SW480 (cell line): ENCODE measurements around the gene ENG.

Experiments used
- DNase-seq: peaks from one replicate; pipeline ENCODE4 v3.0.0-alpha.2; 2016; ENCODE audit warnings: low spot score

The ENG gene

DNA sequence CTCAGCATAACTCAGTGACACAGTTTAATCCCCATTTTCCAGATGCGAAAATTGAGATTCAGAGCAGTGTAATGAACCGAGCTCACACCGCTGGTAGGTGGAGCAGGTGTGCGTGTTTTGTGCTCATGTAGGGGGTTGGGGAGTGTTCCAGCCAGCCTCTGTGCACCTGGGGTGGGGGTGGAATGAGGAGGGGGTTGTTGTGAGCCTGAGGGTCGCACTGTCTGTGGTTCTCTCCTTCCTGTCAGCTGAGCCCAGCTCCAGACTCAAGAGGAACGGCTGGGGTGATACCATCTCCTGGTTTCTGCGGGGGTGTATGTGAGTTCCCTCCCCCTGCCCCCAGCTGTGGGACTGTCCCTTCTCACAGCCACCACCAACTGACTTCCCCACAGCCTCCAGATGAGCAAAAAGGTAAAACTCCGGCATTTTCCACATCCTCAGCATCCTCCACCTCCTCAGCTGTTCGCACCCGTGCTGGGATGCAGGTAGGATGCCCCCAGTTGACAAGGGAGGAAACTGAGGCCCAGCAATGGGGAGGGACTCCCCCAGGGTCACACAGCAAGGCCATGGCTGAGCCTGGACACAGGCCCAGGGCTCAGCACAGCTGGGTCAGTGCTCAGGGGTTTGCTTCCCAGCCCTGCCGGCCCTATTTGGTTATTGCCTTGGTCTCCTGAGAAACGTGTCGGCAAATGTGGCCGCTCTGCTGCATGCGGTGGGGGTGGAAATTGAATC lies 78.1 kb downstream of the ENG start:
- no peak for DNase-seq

GRCh38 chr9:127773981-127774380 lies 80.5 kb downstream of the ENG start:
- DNase-seq = no peak

DNA sequence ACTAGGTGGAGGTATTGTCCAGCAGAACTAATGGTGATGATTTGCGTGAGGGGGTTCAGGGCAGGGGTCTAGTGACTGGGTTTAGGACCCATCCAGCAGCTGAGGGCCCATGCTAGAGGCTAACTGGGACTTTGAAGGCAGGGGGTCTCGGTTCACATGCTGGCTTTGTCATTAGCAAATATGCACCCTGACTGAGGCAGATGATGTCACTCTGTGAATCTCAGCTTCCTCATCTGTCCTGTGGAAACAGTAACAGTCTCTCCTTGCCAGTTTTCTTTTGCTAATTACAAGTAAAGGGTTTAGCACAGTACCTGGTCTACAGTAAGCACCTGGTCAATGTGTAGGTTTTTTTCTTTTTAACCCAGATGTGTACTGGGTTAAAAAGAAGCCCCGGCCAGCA lies 81.2 kb downstream of the ENG start:
- DNase-seq = no peak

DNA sequence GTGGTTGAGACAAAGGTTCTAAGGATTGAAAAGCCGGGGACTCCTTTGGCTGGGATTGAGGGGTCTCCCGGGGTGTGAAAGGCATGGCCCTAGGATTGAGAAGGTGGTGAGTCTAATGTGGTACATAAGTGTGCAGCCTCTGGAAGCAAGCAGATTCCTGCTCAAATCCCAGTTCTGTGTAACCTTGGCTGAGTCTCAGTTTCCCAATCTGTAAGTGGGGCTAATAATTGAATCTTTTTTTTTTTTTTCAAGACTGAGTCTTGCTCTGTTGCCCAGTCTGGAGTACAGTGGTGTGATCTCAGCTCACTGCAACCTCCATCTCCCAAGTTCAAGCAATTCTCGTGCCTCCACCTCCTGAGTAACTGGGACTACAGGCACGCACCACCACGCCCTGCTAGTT lies 81.9 kb downstream of the ENG start:
- DNase-seq = no peak

DNA sequence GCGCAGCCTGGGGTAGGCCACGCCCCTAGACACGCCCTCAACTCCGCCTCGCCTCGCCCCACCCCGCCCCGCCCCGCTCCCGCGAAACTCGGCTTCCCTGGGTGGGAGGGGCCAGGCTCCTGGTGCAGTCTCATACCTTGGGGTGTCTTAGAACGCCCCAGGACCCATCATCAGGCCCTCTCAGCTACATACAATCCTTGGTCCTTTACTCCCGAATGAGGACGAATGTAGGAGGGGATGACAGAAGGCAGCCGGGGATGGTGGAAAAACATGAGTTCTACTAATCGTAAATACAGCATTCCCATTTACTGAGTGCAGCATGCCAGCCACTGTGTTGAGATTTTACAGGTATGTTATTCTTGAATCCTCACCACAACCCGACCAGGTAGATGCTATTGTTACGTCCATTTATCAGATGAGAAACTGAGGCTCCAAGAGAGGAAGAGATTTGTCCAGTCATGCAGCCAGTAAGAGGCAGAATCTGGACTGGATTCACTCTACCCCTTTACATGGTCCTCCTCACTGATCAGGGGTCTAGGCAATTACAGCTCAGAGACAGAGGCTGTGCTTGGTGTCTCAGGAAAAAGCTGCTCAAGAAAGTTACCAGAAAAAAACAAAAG lies 82.8 kb downstream of the ENG start:
- DNase-seq = no peak

DNA sequence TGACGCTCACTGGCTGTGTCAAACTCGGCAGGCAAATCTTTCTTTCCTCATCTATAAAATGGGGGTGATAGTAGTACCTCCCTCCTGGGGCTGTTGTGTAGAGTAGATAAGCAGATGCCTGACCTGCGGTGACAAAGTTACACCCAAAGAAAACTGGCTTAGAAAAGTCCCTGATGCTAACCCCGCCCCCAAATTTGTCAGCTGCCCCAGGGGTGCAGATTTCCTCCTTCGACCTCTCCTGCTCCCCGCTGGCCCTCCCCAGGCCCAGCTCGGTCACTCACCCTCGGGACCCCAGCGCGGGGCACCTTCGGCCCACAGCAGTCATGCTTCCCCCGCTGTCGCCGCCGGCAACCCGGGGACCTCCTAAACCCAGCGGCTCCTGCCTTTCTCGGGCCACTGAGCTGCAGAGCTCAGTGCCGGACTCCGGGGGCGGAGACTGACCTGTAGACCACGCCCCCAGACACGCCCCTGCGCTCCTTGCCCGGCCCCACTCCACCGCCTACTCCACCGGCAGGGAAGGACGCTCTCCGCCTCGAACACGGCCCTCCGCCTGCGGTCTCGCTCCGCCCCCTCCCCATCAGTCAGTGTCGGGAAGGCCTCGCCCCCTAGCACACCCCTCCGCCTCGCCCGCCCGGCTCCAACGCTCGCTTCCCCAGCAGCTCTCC lies 83.4 kb downstream of the ENG start:
- DNase-seq = peak; percentile 96

DNA sequence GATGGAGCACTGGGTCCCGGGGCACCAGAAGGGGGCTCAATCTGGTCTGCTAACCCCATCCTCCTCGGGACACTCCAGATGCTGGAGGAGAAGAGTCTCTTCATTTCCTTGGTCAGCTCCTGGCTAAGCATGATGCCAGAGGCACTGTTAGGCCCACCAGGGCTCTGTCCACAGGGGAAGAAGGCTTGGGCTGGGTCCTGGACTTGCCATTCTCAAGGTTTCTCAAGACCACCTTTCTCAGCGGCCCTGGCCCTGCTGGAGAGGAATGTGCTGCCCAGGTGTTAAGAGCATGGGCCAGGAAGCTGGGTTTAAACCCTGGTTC lies 83.9 kb downstream of the ENG start:
- no peak for DNase-seq

- DNase-seq = no peak
Observed at GRCh38 chr9:127769929-127770582, 84.4 kb downstream of the ENG start.

GRCh38 chr9:127769101-127769500 lies 85.4 kb downstream of the ENG start:
- DNase-seq = no peak

DNA sequence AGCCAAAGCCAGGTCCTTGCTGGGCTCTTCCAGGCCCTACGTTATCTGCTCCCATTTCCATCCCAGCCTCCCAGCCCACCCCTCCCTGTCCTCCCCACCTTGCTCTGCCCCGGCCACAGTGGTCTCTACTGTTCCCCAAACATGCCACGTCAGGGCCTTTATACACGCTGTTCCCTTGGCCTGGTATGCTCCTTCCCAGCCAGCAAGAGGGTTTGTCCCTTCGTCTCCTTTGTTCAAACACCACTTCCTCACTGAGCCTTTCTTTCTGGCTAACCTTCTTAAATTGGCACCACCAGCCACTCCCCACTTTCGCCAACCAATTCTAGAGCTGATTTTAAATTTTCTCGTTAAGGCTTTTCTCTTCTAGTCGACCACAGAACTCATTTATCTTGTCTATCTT lies 85.8 kb downstream of the ENG start:
- DNase-seq = no peak

- DNase-seq = no peak
Observed at GRCh38 chr9:127767909-127768331, 86.5 kb downstream of the ENG start.

GRCh38 chr9:127767410-127767809 lies 87.0 kb downstream of the ENG start:
- no peak for DNase-seq

GRCh38 chr9:127765418-127765817 lies 89.0 kb downstream of the ENG start:
- no peak for DNase-seq
